Activated CD4-positive, alpha-beta T cell treated with anti-CD3 and anti-CD28 coated beads, Interleukin-2, Interleukin-6, amounts not matched to agents 100 ng/mL and 50 ng/mL, durations not matched to agents 16 hours and 8 hours (primary cell): ENCODE data around the gene SPDYE8.
A peak's percentile ranks its signal among the peaks of the same experiment; 100 is the strongest.
"Not testable (repeated sequence)": the region's sequence is repeated elsewhere in the genome, so short reads cannot be mapped to it uniquely, and the experiment has no call there.

Source experiments
- DNase-seq: peaks from one replicate; pipeline ENCODE4 v3.0.0-alpha.2; 2020

Gene SPDYE8

GRCh38 chr7:73029666-73030065 lies at the start of gene SPDYE8:
TSS of gene SPDYE8 (minus strand) at chr7:73029766. CDS start at chr7:73027966, 1,800 bp downstream.
- not testable (repeated sequence) for DNase-seq

- not testable (repeated sequence) for DNase-seq
These were observed 28.2 kb upstream of the SPDYE8 start, which contains the start of gene SPDYE11 for GRCh38 chr7:73057811-73058210. TSS of gene SPDYE11 (minus strand) at chr7:73057911. CDS start at chr7:73056111, 1,800 bp downstream.

GRCh38 chr7:73006491-73006890 lies 23.1 kb downstream of the SPDYE8 start:
- DNase-seq: not testable (repeated sequence)

GRCh38 chr7:73005693-73006447 lies 23.7 kb downstream of the SPDYE8 start:
- peak; percentile 97 for DNase-seq

- DNase-seq: peak; percentile 86
These were observed 24.2 kb downstream of the SPDYE8 start for GRCh38 chr7:73005356-73005692.

GRCh38 chr7:72997887-72998468 lies 31.6 kb downstream of the SPDYE8 start:
- DNase-seq: not testable (repeated sequence)

- not testable (repeated sequence) for DNase-seq
These were observed 32.1 kb downstream of the SPDYE8 start for GRCh38 chr7:72997447-72997846.

- not testable (repeated sequence) for DNase-seq
These were observed 34.1 kb downstream of the SPDYE8 start for GRCh38 chr7:72995484-72995883.

GRCh38 chr7:72990146-72990913 lies 39.2 kb downstream of the SPDYE8 start:
- not testable (repeated sequence) for DNase-seq

GRCh38 chr7:72982084-72982483 lies 47.5 kb downstream of the SPDYE8 start:
- DNase-seq: not testable (repeated sequence)

- not testable (repeated sequence) for DNase-seq
These were observed 49.2 kb downstream of the SPDYE8 start for GRCh38 chr7:72980382-72980781.

- not testable (repeated sequence) for DNase-seq
These were observed 53.1 kb downstream of the SPDYE8 start for GRCh38 chr7:72976434-72976833.

GRCh38 chr7:72975656-72976286 lies 53.8 kb downstream of the SPDYE8 start:
- DNase-seq: not testable (repeated sequence)

- DNase-seq: not testable (repeated sequence)
These were observed 54.8 kb downstream of the SPDYE8 start for GRCh38 chr7:72974781-72975180.

- DNase-seq: not testable (repeated sequence)
These were observed 58.1 kb downstream of the SPDYE8 start for GRCh38 chr7:72971505-72971904.
